Ovary (tissue), 3 donors: Measurements from ENCODE around the gene MTM1.

Experiments used
- CTCF ChIP-seq, 3 donors: fragments of 450-650 bp in 2 of 3; fragments of 200-600 bp in 1 of 3; IDR thresholded peaks; one replicate each; pipeline versions ENCODE4 v1.5.1 to v1.8.0; 2016 to 2022; ENCODE audit warnings: antibody characterized with exemption in 3 of 3, mild to moderate bottlenecking in 1 of 3
- EP300 ChIP-seq: sonication (generic); formaldehyde crosslinking; IDR thresholded peaks from one replicate; pipeline ENCODE4 v1.6.1; 2017; ENCODE audit warnings: antibody characterized with exemption
- POLR2A ChIP-seq: fragments of 450-650 bp; IDR thresholded peaks from one replicate; pipeline ENCODE4 v1.6.1; 2017; ENCODE audit warnings: antibody characterized with exemption, mild to moderate bottlenecking, moderate library complexity
- donor health status: DM: no; HTN: no; CAD: no.

DNA sequence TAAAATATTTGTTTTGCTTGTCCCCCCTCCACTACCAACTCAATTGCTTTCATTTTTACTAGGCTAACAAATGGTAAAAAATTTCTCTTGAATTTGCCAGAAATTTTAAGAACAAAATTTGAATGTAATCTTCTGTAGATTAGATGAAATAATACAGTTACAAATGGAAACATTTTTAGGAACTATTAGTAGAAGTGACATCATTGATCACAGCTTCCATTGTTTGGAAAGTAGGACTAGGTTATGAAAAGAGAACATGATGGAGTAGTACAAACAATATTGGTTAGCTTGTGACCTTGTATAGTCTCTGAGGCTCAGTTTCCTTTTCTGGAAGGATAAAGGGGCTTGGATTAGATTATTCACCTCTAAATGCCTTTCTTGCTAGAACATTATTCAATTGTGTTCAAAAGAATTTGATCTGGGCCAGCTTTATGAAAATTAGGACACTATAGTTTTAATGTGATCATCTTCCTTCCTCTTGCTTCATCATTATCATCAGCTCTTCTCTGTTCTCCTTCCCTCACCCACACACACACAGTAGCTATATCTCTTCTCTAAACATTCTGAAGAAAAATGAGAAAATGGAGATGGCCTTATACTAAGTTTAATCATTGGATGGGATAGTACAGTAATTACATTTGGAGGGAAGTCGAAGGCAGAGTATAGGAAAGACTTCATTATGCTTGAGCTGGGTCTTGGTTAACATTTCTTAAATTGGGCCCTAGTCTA is 134.7 kb downstream of the MTM1 start:
- TF ChIP-seq CTCF (IDR thresholded peaks at IDR 0.05) (no peak), POLR2A (no peak), EP300 (no peak)
